Astrocyte of the spinal cord (primary cell): Measurements from ENCODE around the gene ALDH16A1.
"Not testable (repeated sequence)": the region's sequence is repeated elsewhere in the genome, so short reads cannot be mapped to it uniquely, and the experiment has no call there.

Experiments used
- DNase-seq: peaks from one replicate; pipeline ENCODE4 v3.0.0; 2011; ENCODE audit warnings: low read depth, low spot score
- H3K4me3 ChIP-seq: 2 replicates; pipeline ENCODE4 v1.5.1; 2011; ENCODE audit warnings: low read depth, mild to moderate bottlenecking, low read length, moderate library complexity
- CTCF ChIP-seq: IDR thresholded peaks from 2 replicates; pipeline ENCODE4 v1.5.1; 2012; ENCODE audit warnings: low read depth, mild to moderate bottlenecking, low read length, inconsistent platforms
- in situ Hi-C: cut with HindIII; loops from 2 replicates; pipeline ENCODE4 v1.10.0; 2017; ENCODE audit warnings: low sequenced_read_pairs

ALDH16A1 gene

GRCh38 chr19:49472936-49473335, 19.9 kb downstream of the ALDH16A1 start:
- in situ Hi-C loops: no loop called here
- TF ChIP-seq CTCF: no peak
- H3K4me3 ChIP-seq: no peak overlapping the region
- DNase-seq: no peak

- peak overlapping the region; percentile 58 for H3K4me3 ChIP-seq
- DNase-seq, in situ Hi-C loops: not testable (repeated sequence)
Measured at GRCh38 chr19:49473501-49473867, 20.5 kb downstream of the ALDH16A1 start.

GRCh38 chr19:49473868-49474541, 21.0 kb downstream of the ALDH16A1 start, which contains the start of gene FLT3LG:
FLT3LG (plus strand) TSS chr19:49474215; CDS start chr19:49474640, 425 bp downstream.
- in situ Hi-C loops: no loop called here
- TF ChIP-seq CTCF: peak; percentile 92
- peak within 1 kb of the TSS; percentile 58 for H3K4me3 ChIP-seq
- peak; percentile 70 for DNase-seq

- TF ChIP-seq CTCF: no peak
- no peak for DNase-seq
- H3K4me3 ChIP-seq: peak overlapping the region; percentile 58
- in situ Hi-C loops: no loop called here
Measured at GRCh38 chr19:49474542-49474924, 21.5 kb downstream of the ALDH16A1 start.

GRCh38 chr19:49475191-49475917, 22.3 kb downstream of the ALDH16A1 start:
- DNase-seq: no peak
- H3K4me3 ChIP-seq: no peak overlapping the region

GRCh38 chr19:49475995-49476880, 23.2 kb downstream of the ALDH16A1 start:
- TF ChIP-seq CTCF: peak; percentile 72
- no peak overlapping the region for H3K4me3 ChIP-seq
- in situ Hi-C loops: no loop called here
- no peak for DNase-seq

More at GRCh38 chr19:49475191-49475917, 22.3 kb downstream of the ALDH16A1 start:
- in situ Hi-C loops: no loop called here
- no peak for TF ChIP-seq CTCF
